H1 (cell line): ENCODE results near the gene SOX1. TPM values are rescaled to one million over a fixed set of nuclear protein-coding genes. Genes with fewer than 3 reads are reported as not detected.

ENCODE experiments used
- CTCF ChIA-PET: fragments of 300-600 bp; sonication (Branson Sonifier 250); formaldehyde crosslinking; loops from one replicate; lab custom pipeline; 2021; ENCODE audit not compliant: partially characterized antibody; lab: Charles Lee
- POLR2A ChIA-PET: fragments of 300-600 bp; sonication (Branson Sonifier 250); formaldehyde crosslinking; loops from one replicate; lab custom pipeline; 2021; ENCODE audit warnings: inconsistent platforms; ENCODE audit not compliant: partially characterized antibody; lab: Charles Lee
- DNase-seq, 2 experiments: peaks; one replicate each; pipeline versions ENCODE4 v3.0.0 to v3.0.0-alpha.2; 2010 to 2022; ENCODE audit warnings: low spot score in 2 of 2, low read depth in 1 of 2, mixed read lengths in 1 of 2
- FAIRE-seq: peaks from 2 replicates; lab custom pipeline; 2011; peaks lifted over from hg19 to GRCh38; lab: Jason Lieb, UNC
- H2AFZ ChIP-seq: 2 replicates; pipeline ENCODE4 v1.8.1; 2012; ENCODE audit warnings: low read length, inconsistent platforms
- H2AK5ac ChIP-seq: 2 replicates; pipeline ENCODE4 v1.6.1; 2013; ENCODE audit warnings: low read depth, low read length
- H2BK120ac ChIP-seq: replicated peaks from 2 replicates; pipeline ENCODE3; 2013; ENCODE audit warnings: low read depth, low read length, inconsistent platforms
- H2BK12ac ChIP-seq: 2 replicates; pipeline ENCODE4 v1.6.1; 2013; ENCODE audit warnings: low read depth, low read length
- H2BK15ac ChIP-seq: 2 replicates; pipeline ENCODE4 v1.6.1; 2013; ENCODE audit warnings: low read length
- H2BK20ac ChIP-seq: 2 replicates; pipeline ENCODE4 v1.6.1; 2013; ENCODE audit warnings: low read length
- H2BK5ac ChIP-seq: 2 replicates; pipeline ENCODE4 v1.6.1; 2013; ENCODE audit warnings: low read depth, low read length
- H3K14ac ChIP-seq: 2 replicates; pipeline ENCODE4 v1.6.1; 2013; ENCODE audit warnings: inconsistent platforms; ENCODE audit not compliant: insufficient read length
- H3K18ac ChIP-seq: 2 replicates; pipeline ENCODE4 v1.6.1; 2013; ENCODE audit warnings: low read length; ENCODE audit errors: extremely low read depth
- H3K23ac ChIP-seq: 2 replicates; pipeline ENCODE4 v1.6.1; 2013; ENCODE audit warnings: inconsistent platforms; ENCODE audit not compliant: insufficient read length
- H3K23me2 ChIP-seq: 2 replicates; pipeline ENCODE4 v1.6.1; 2013; ENCODE audit warnings: low read depth, low read length
- H3K27ac ChIP-seq: 2 replicates; pipeline ENCODE4 v1.6.1; 2011; ENCODE audit warnings: low read depth, low read length, inconsistent platforms
- H3K27me3 ChIP-seq, 4 experiments: replicated peaks in 1 of 4; 1 replicate in 1 of 4; 2 replicates in 3 of 4; pipeline versions ENCODE4 v1.6.1 to v1.8.1; 2011 to 2013; ENCODE audit warnings: low read length in 3 of 4, mild to moderate bottlenecking in 3 of 4, inconsistent platforms in 2 of 4, mixed read lengths in 2 of 4, moderate library complexity in 1 of 4; ENCODE audit not compliant: control insufficient read depth in 3 of 4, insufficient read depth in 3 of 4; ENCODE audit errors: extremely low read depth in 1 of 4
- H3K36me3 ChIP-seq, 4 experiments: 2 replicates each; pipeline versions ENCODE4 v1.6.1 to v1.8.1; 2011 to 2013; ENCODE audit warnings: mild to moderate bottlenecking in 4 of 4, low read length in 3 of 4, moderate library complexity in 2 of 4, control low read depth in 1 of 4, inconsistent platforms in 1 of 4; ENCODE audit not compliant: insufficient read depth in 4 of 4, control insufficient read depth in 2 of 4
- H3K4ac ChIP-seq: replicated peaks from 2 replicates; pipeline ENCODE3; 2013; ENCODE audit warnings: low read length, low read depth, mixed read lengths, inconsistent platforms; ENCODE audit not compliant: insufficient read length
- H3K4me1 ChIP-seq, 4 experiments: replicated peaks in 1 of 4; 1 replicate in 1 of 4; 2 replicates in 3 of 4; pipeline versions ENCODE4 v1.6.1 to v1.8.1; 2011 to 2013; ENCODE audit warnings: low read length in 3 of 4, inconsistent platforms in 2 of 4, mixed read lengths in 1 of 4; ENCODE audit not compliant: insufficient read depth in 4 of 4, control insufficient read depth in 3 of 4
- H3K4me2 ChIP-seq, 2 experiments: 2 replicates each; pipeline versions ENCODE4 v1.6.1 to v1.8.1; 2011 to 2013; ENCODE audit warnings: low read depth in 2 of 2, low read length in 2 of 2, control low read depth in 1 of 2, inconsistent platforms in 1 of 2, mild to moderate bottlenecking in 1 of 2; ENCODE audit not compliant: insufficient read depth in 1 of 2
- H3K4me3 ChIP-seq, 4 experiments: fragments of 200-600, 300-600 bp in 1 of 4; sonication (generic), shearing (Covaris generic), sonication (Bioruptor Twin) in 1 of 4; 2 replicates each; pipeline versions ENCODE4 v1.5.1 to v1.8.1; 2011 to 2016; ENCODE audit warnings: low read length in 4 of 4, low read depth in 3 of 4, control low read depth in 2 of 4, inconsistent platforms in 2 of 4, mild to moderate bottlenecking in 2 of 4, mixed read lengths in 1 of 4, moderate library complexity in 1 of 4; ENCODE audit not compliant: insufficient read depth in 2 of 4; ENCODE audit errors: extremely low read depth in 1 of 4
- H3K56ac ChIP-seq: replicated peaks from 2 replicates; pipeline ENCODE3; 2013; ENCODE audit warnings: low read depth, mild to moderate bottlenecking, mixed read lengths, low read length, inconsistent platforms; ENCODE audit not compliant: insufficient read length
- H3K79me1 ChIP-seq: 2 replicates; pipeline ENCODE4 v1.6.1; 2013; ENCODE audit warnings: low read depth, low read length, control low read depth
- H3K79me2 ChIP-seq, 2 experiments: 2 replicates each; pipeline versions ENCODE4 v1.6.1 to v1.8.1; 2012 to 2013; ENCODE audit warnings: low read length in 2 of 2, mild to moderate bottlenecking in 2 of 2, inconsistent platforms in 1 of 2; ENCODE audit not compliant: insufficient read depth in 2 of 2, control insufficient read depth in 1 of 2
- H3K9ac ChIP-seq, 4 experiments: replicated peaks in 1 of 4; 1 replicate in 1 of 4; 2 replicates in 3 of 4; pipeline versions ENCODE4 v1.6.1 to v1.8.1; 2011 to 2013; ENCODE audit warnings: low read depth in 3 of 4, low read length in 3 of 4, control low read depth in 2 of 4, mild to moderate bottlenecking in 2 of 4, moderate library complexity in 2 of 4, inconsistent platforms in 1 of 4; ENCODE audit errors: extremely low read depth in 1 of 4
- H3K9me3 ChIP-seq, 2 experiments: 2 replicates each; pipeline versions ENCODE4 v1.6.1 to v1.8.1; 2012 to 2013; ENCODE audit warnings: mild to moderate bottlenecking in 2 of 2, moderate library complexity in 2 of 2, control low read depth in 1 of 2, inconsistent platforms in 1 of 2, low read depth in 1 of 2, low read length in 1 of 2, mixed read lengths in 1 of 2; ENCODE audit not compliant: insufficient read depth in 2 of 2
- H4K20me1 ChIP-seq, 2 experiments: replicated peaks in 1 of 2; 2 replicates each; pipeline versions ENCODE3 to v1.8.1; 2011 to 2013; ENCODE audit warnings: inconsistent platforms in 2 of 2, low read length in 2 of 2, mild to moderate bottlenecking in 1 of 2; ENCODE audit not compliant: insufficient read depth in 2 of 2, control insufficient read depth in 1 of 2
- H4K5ac ChIP-seq: 2 replicates; pipeline ENCODE4 v1.6.1; 2013; ENCODE audit warnings: low read length, low read depth, mixed read lengths, inconsistent platforms; ENCODE audit not compliant: insufficient read length
- H4K8ac ChIP-seq: 2 replicates; pipeline ENCODE4 v1.8.0; 2013; ENCODE audit warnings: mild to moderate bottlenecking, moderate library complexity, low read length, inconsistent platforms; ENCODE audit not compliant: insufficient read depth; ENCODE audit errors: extremely low read depth
- H4K91ac ChIP-seq: replicated peaks from 2 replicates; pipeline ENCODE3; 2013; ENCODE audit warnings: low read length, mixed read lengths, inconsistent platforms; ENCODE audit not compliant: insufficient read length
- CEBPB ChIP-seq: IDR thresholded peaks from 2 replicates; pipeline ENCODE4 v1.6.1; 2012; ENCODE audit warnings: low read depth, low read length
- SAP30 ChIP-seq: fragments of 300-600 bp; sonication (generic); IDR thresholded peaks from 2 replicates; pipeline ENCODE4 v1.7.1; 2012; ENCODE audit warnings: low read length, moderate library complexity, mild to moderate bottlenecking, inconsistent platforms; ENCODE audit not compliant: insufficient read depth, insufficient replicate concordance
- WGBS, 2 experiments: shearing (Covaris generic) in 1 of 2; methylation state at CpG; one replicate each; pipeline versions ENCODE4 v1.1.6 to v1.1.7; 2013 to 2015; ENCODE audit warnings: low lambda C conversion rate in 2 of 2, mixed read lengths in 2 of 2, inconsistent platforms in 1 of 2, low coverage in 1 of 2, missing lambda C conversion rate in 1 of 2; ENCODE audit not compliant: insufficient replicate concordance in 2 of 2, insufficient coverage in 1 of 2, insufficient read length in 1 of 2; ENCODE audit errors: extremely low coverage in 1 of 2, missing lambda C conversion rate in 1 of 2; 5-methylcytosine and 5-hydroxymethylcytosine counted together
- polyA plus RNA-seq, 7 experiments: library from polyadenylated mRNA; depleted of rRNA in 3 of 7; stranded (reverse) in 5 of 7; unstranded in 2 of 7; fragments of >200 nt in 5 of 7; fragments of 200-250 nt in 2 of 7; gene quantifications; 1 replicate in 5 of 7; 2 replicates in 1 of 7; 4 replicates in 1 of 7; pipeline versions ENCODE4 v1.2.1 to v1.2.3, GENCODE V29; 2011 to 2013; ENCODE audit warnings: missing spikeins in 2 of 7, mixed read lengths in 2 of 7
- total RNA-seq: library from RNA; stranded (reverse); fragmentation: NEBNext Ultra II Directional; extraction: Animal tissue kit (Norgen Biotek cat#: 25700); gene quantifications from 2 replicates; pipeline ENCODE4 v1.2.1, GENCODE V29; 2021

Gene SOX1
- total and polyA plus RNA-seq, 2 of the 8 experiments (the other 6 are each of a cell fraction or from before 2014, with no cell fraction given): 0.03 to 0.09 TPM

DNA sequence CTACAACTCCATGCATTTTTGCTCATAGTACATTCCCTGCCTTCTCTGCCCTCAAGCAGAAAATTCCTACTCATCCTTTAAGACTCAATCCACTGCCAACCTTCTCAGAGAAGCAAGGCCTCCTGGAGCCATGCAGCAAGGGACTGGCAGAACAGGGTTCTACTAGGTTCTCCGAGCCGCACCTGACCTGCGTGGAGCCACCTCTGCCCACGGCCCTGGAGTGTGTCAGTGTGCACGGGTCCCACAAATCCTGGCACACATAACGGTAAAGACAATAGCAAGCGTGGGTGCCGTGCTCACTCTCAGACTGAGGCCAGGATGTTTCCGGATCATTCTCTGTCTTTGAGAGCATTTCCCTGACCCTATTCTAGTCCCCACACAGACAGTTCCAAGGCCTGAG, 30.0 kb downstream of the SOX1 start:
- H4K5ac ChIP-seq: no peak overlapping the region
- no peaks in the 10 kb centered on the region for H4K20me1 ChIP-seq
- H2AK5ac ChIP-seq: no peak overlapping the region
- no peak overlapping the region for H4K8ac ChIP-seq
- POLR2A ChIA-PET: no interaction called here
- H3K4me3 ChIP-seq: no peak overlapping the region
- no peak overlapping the region for H2BK5ac ChIP-seq
- H3K79me2 ChIP-seq: no peaks in the 10 kb centered on the region
- no peak overlapping the region for H2BK20ac ChIP-seq
- FAIRE-seq (no peak), DNase-seq (no peak)
- H3K4me2 ChIP-seq: no peak overlapping the region
- no peak overlapping the region for H2BK15ac ChIP-seq
- no peak overlapping the region for H3K56ac ChIP-seq
- H3K23ac ChIP-seq: no peak overlapping the region
- 93% methylated on average over 9 of the region's 9 CpGs; no CpG with 5 or more reads in 1 of the 2 experiments for WGBS, 2 experiments
- no peak overlapping the region for H3K14ac ChIP-seq
- H3K79me1 ChIP-seq: no peaks in the 10 kb centered on the region
- no peak overlapping the region for H2BK12ac ChIP-seq
- CTCF ChIA-PET: interaction anchor here (1.2 kb wide), 1 partner anchor 346 kb away, joined by 5 read pairs; no protein-coding TSS in a partner anchor
- H3K27me3 ChIP-seq: peaks cover 0 to 12% (median 9%) of the 10 kb centered on the region in 4 experiments; a peak in 6 of 7 replicates
- peaks cover 0 to 12% (median 0%) of the 10 kb centered on the region in 4 experiments; a peak in 4 of 7 replicates for H3K4me1 ChIP-seq
- no peak overlapping the region for H2AFZ ChIP-seq
- H3K23me2 ChIP-seq: no peaks in the 10 kb centered on the region
- H3K9ac ChIP-seq: no peak overlapping the region; a peak in 1 of 7 replicates
- no peaks in the 10 kb centered on the region for H3K9me3 ChIP-seq
- no peaks in the 10 kb centered on the region for H3K36me3 ChIP-seq
- H2BK120ac ChIP-seq: no peak overlapping the region
- no peak overlapping the region for H3K18ac ChIP-seq
- no peak overlapping the region for H3K27ac ChIP-seq
- no peak overlapping the region for H3K4ac ChIP-seq
- no peak overlapping the region for H4K91ac ChIP-seq
- TF ChIP-seq CEBPB: no peak
- no peak for TF ChIP-seq SAP30
